HepG2 (cell line): ENCODE data around the gene MYRIP. TPM values are rescaled to one million over a fixed set of nuclear protein-coding genes. Genes with fewer than 3 reads are reported as not detected.

Experiments used
- ATAC-seq: fragments of 200-7000 bp; cut with Tn5 transposase; 3 replicates; pipeline ENCODE4 v1.9.1; 2020; ENCODE audit warnings: mild to moderate bottlenecking, moderate library complexity
- BruUV-seq: library from RNA; stranded (reverse); fragments of 400-500 nt; replicated peaks from 2 replicates; lab custom pipeline; 2021; lab: Mats Ljungman, UMichigan
- CTCF ChIA-PET: fragments of 300-600 bp; formaldehyde crosslinking; extraction: SDS; loops from one replicate; lab custom pipeline; 2021; ENCODE audit warnings: low total read pairs, inconsistent platforms, low intra/inter-chr PET ratio; lab: Yijun Ruan, JAX
- POLR2A ChIA-PET: fragments of 350-600 bp; sonication (Branson Sonifier 250); formaldehyde crosslinking; loops from one replicate; lab custom pipeline; 2020; ENCODE audit warnings: antibody characterized with exemption, inconsistent platforms; lab: Yijun Ruan, JAX
- DNase-seq: peaks from one replicate; pipeline ENCODE4 v3.0.0-alpha.2; 2015; ENCODE audit warnings: low spot score
- FAIRE-seq: peaks from 3 replicates; lab custom pipeline; 2011; peaks lifted over from hg19 to GRCh38; lab: Jason Lieb, UNC
- H2AFZ ChIP-seq: one replicate; pipeline ENCODE4 v1.6.1; 2011; ENCODE audit warnings: low read length, inconsistent platforms
- H3K27ac ChIP-seq: fragments of 300-600 bp; 3 replicates; pipeline ENCODE4 v1.8.0; 2011; ENCODE audit warnings: mixed run types, mild to moderate bottlenecking, mixed read lengths, low read length, inconsistent platforms; ENCODE audit not compliant: insufficient read depth; ENCODE audit errors: extremely low read length
- H3K27me3 ChIP-seq, 2 experiments: fragments of 200-600 bp in 1 of 2; 2 replicates in 1 of 2; 3 replicates in 1 of 2; pipeline versions ENCODE4 v1.6.0 to v1.8.0; 2011; ENCODE audit warnings: low read length in 2 of 2, mild to moderate bottlenecking in 2 of 2, moderate library complexity in 2 of 2, inconsistent platforms in 1 of 2; ENCODE audit not compliant: insufficient read depth in 2 of 2, control insufficient read depth in 1 of 2
- H3K36me3 ChIP-seq, 2 experiments: fragments of 200-600 bp in 1 of 2; replicated peaks in 1 of 2; 2 replicates in 1 of 2; 3 replicates in 1 of 2; pipeline versions ENCODE4 v1.5.1 to v1.8.0; 2011; ENCODE audit warnings: low read length in 2 of 2, inconsistent platforms in 1 of 2; ENCODE audit not compliant: insufficient read depth in 2 of 2, control insufficient read depth in 1 of 2
- H3K4me1 ChIP-seq: 2 replicates; pipeline ENCODE4 v1.5.1; 2012; ENCODE audit warnings: low read length, inconsistent platforms; ENCODE audit not compliant: insufficient read depth
- H3K4me2 ChIP-seq: 2 replicates; pipeline ENCODE4 v1.6.0; 2011; ENCODE audit warnings: low read depth, low read length, inconsistent platforms
- H3K4me3 ChIP-seq, 3 experiments: fragments of 200-600 bp in 1 of 3; sonication (generic), shearing (Covaris generic) in 1 of 3; replicated peaks in 1 of 3; 2 replicates each; pipeline ENCODE4 v1.5.1; 2011 to 2016; ENCODE audit warnings: low read length in 3 of 3, inconsistent platforms in 2 of 3, low read depth in 2 of 3, mild to moderate bottlenecking in 2 of 3, control low read depth in 1 of 3, mixed read lengths in 1 of 3; ENCODE audit not compliant: insufficient read depth in 1 of 3
- H3K79me2 ChIP-seq: one replicate; pipeline ENCODE4 v1.6.1; 2011; ENCODE audit warnings: low read length, inconsistent platforms; ENCODE audit not compliant: insufficient read depth
- H3K9ac ChIP-seq: 2 replicates; pipeline ENCODE4 v1.6.0; 2011; ENCODE audit warnings: mild to moderate bottlenecking, low read depth, low read length, inconsistent platforms; ENCODE audit not compliant: insufficient read depth
- H3K9me3 ChIP-seq: 2 replicates; pipeline ENCODE4 v1.5.1; 2012; ENCODE audit warnings: mild to moderate bottlenecking, low read length
- H4K20me1 ChIP-seq: 2 replicates; pipeline ENCODE4 v1.6.0; 2011; ENCODE audit warnings: inconsistent platforms, mild to moderate bottlenecking, low read length, moderate library complexity; ENCODE audit not compliant: insufficient read depth
- GTF2F1 ChIP-seq: fragments of 150-350 bp; IDR thresholded peaks from 2 replicates; pipeline ENCODE4 v1.6.1; 2014; ENCODE audit warnings: low read length
- HBP1 ChIP-seq: IDR thresholded peaks from 2 replicates; pipeline ENCODE4 v1.6.1; 2016; ENCODE audit warnings: low read depth, control low read depth
- HDAC2 ChIP-seq: sonication (generic); formaldehyde crosslinking; IDR thresholded peaks from 2 replicates; pipeline ENCODE4 v1.4.0; 2020; ENCODE audit warnings: missing genetic modification reagents
- NR0B2 ChIP-seq: sonication (generic); formaldehyde crosslinking; IDR thresholded peaks from 2 replicates; pipeline ENCODE4 v1.4.0; 2020; ENCODE audit warnings: mild to moderate bottlenecking, missing genetic modification reagents
- PLSCR1 ChIP-seq: sonication (generic); formaldehyde crosslinking; IDR thresholded peaks from 2 replicates; pipeline ENCODE4 v1.5.0; 2020; ENCODE audit warnings: missing genetic modification reagents, mild to moderate bottlenecking, borderline replicate concordance
- REL ChIP-seq: sonication (generic); formaldehyde crosslinking; conservative IDR thresholded peaks from 2 replicates; pipeline ENCODE4 v1.8.0; 2022; ENCODE audit warnings: mild to moderate bottlenecking, missing genetic modification reagents, moderate library complexity
- SKIL ChIP-seq: sonication (generic); formaldehyde crosslinking; IDR thresholded peaks from 2 replicates; pipeline ENCODE4 v1.8.0; 2022; ENCODE audit warnings: missing genetic modification reagents, mild to moderate bottlenecking, moderate library complexity, borderline replicate concordance
- SRY ChIP-seq: sonication (generic); formaldehyde crosslinking; IDR thresholded peaks from 2 replicates; pipeline ENCODE4 v1.8.0; 2022; ENCODE audit warnings: mild to moderate bottlenecking, missing genetic modification reagents
- TEF ChIP-seq: sonication (generic); formaldehyde crosslinking; IDR thresholded peaks from 2 replicates; pipeline ENCODE4 v1.5.0; 2020; ENCODE audit warnings: missing genetic modification reagents
- ZBTB7B ChIP-seq: sonication (generic); formaldehyde crosslinking; IDR thresholded peaks from 2 replicates; pipeline ENCODE4 v1.4.0; 2020; ENCODE audit warnings: missing genetic modification reagents
- ZFP1 ChIP-seq: IDR thresholded peaks from 2 replicates; pipeline ENCODE4 v1.6.1; 2016
- ZNF253 ChIP-seq: sonication (generic); formaldehyde crosslinking; IDR thresholded peaks from 2 replicates; pipeline ENCODE4 v1.8.0; 2022; ENCODE audit warnings: mild to moderate bottlenecking, missing genetic modification reagents, borderline replicate concordance
- ZNF296 ChIP-seq: sonication (generic); formaldehyde crosslinking; conservative IDR thresholded peaks from 2 replicates; pipeline ENCODE4 v1.5.0; 2020; ENCODE audit warnings: mild to moderate bottlenecking, missing genetic modification reagents
- ZNF3 ChIP-seq: IDR thresholded peaks from 2 replicates; pipeline ENCODE4 v1.7.0; 2017; ENCODE audit warnings: inconsistent platforms
- ZNF468 ChIP-seq: sonication (generic); formaldehyde crosslinking; IDR thresholded peaks from 2 replicates; pipeline ENCODE4 v1.8.0; 2022; ENCODE audit warnings: mild to moderate bottlenecking, moderate library complexity, missing genetic modification reagents
- ZSCAN9 ChIP-seq: IDR thresholded peaks from 2 replicates; pipeline ENCODE4 v1.6.1; 2016; ENCODE audit warnings: borderline replicate concordance
- WGBS: methylation state at CpG from one replicate; pipeline ENCODE4 v1.1.6; 2017; ENCODE audit warnings: low lambda C conversion rate; 5-methylcytosine and 5-hydroxymethylcytosine counted together
- in situ Hi-C: cut with HindIII; loops from 2 replicates; pipeline ENCODE4 v1.10.0; 2017; ENCODE audit warnings: low pct_unique_long_range_greater_than_20kb; ENCODE audit not compliant: extremely low pct_ligation_motif_present
- intact Hi-C: fragments of 100-400 bp; cut with micrococcal nuclease; formaldehyde crosslinking; loops from one replicate; pipeline ENCODE4 v1.10.0; 2022; ENCODE audit not compliant: unreplicated experiment
- polyA plus RNA-seq, 8 experiments: library from polyadenylated mRNA; depleted of rRNA in 3 of 8; stranded (reverse) in 7 of 8; unstranded in 1 of 8; fragments of >200 nt; fragmentation: Illumina TruSeq in 4 of 8; extraction: Trizol in 4 of 8; gene quantifications; 2 replicates each; pipeline versions ENCODE4 v1.2.1 to v1.2.3, GENCODE V29; 2011 to 2016; ENCODE audit warnings: low read depth in 4 of 8, missing spikeins in 1 of 8, mixed read lengths in 1 of 8; ENCODE audit not compliant: insufficient read depth in 1 of 8
- total RNA-seq, 5 experiments: library from RNA; depleted of rRNA; stranded (reverse); fragments of >200 nt; fragmentation: Illumina TruSeq; extraction: Trizol; gene quantifications; 2 replicates each; pipeline ENCODE4 v1.2.3, GENCODE V29; 2016; ENCODE audit warnings: low read depth in 1 of 5

Gene MYRIP
- total and polyA plus RNA-seq, 2 of the 13 experiments (the other 11 are each of a cell fraction or from before 2014, with no cell fraction given), result 0.64 to 0.84 TPM

- ATAC-seq, result no peak
- H4K20me1 ChIP-seq, result no peaks in the 10 kb centered on the region
- ChIA-PET POLR2A (no interaction called here), CTCF (no interaction called here)
- no peaks in the 10 kb centered on the region for H3K27me3 ChIP-seq
- H3K79me2 ChIP-seq, result no peaks in the 10 kb centered on the region
- TF ChIP-seq ZNF296 (CRISPR knock-in tag) (no peak), NR0B2 (CRISPR knock-in tag) (no peak), ZNF253 (no peak), SRY (CRISPR knock-in tag) (no peak), PLSCR1 (no peak), SKIL (CRISPR knock-in tag) (no peak), ZNF3 (no peak), HDAC2 (CRISPR knock-in tag) (no peak), TEF (CRISPR knock-in tag) (no peak), ZNF468 (CRISPR knock-in tag) (no peak), ZSCAN9 (CRISPR knock-in tag) (no peak), HBP1 (no peak), REL (no peak), ZFP1 (CRISPR knock-in tag) (no peak), ZBTB7B (CRISPR knock-in tag) (no peak), GTF2F1 (no peak)
- no peak overlapping the region for H3K4me3 ChIP-seq
- 86% methylated on average over 2 of the region's 2 CpGs for WGBS
- intact Hi-C loops (loop anchor here (10.0 kb wide), 1 partner anchor 383 kb away; no protein-coding TSS in a partner anchor), in situ Hi-C loops (no loop called here)
- no peaks in the 10 kb centered on the region for H3K9me3 ChIP-seq
- no peak overlapping the region for H3K27ac ChIP-seq
- H3K4me2 ChIP-seq, result no peak overlapping the region
- BruUV-seq, result no TSS peak
- H3K36me3 ChIP-seq, result no peaks in the 10 kb centered on the region
- no peak for DNase-seq
- no peak overlapping the region for H3K9ac ChIP-seq
- H2AFZ ChIP-seq, result no peak overlapping the region
- peaks cover 6% of the 10 kb centered on the region; the same call in 1 of the 2 replicates for H3K4me1 ChIP-seq
- no peak for FAIRE-seq
Measured at GRCh38 chr3:40298075-40298474, 488.7 kb downstream of the MYRIP start.
